Muscle layer of duodenum (tissue), 2 donors: ENCODE data around the gene FRMD1.

Experiments
- H3K27ac ChIP-seq: one replicate; pipeline ENCODE4 v1.7.0; 2013; ENCODE audit warnings: mild to moderate bottlenecking, low read length
- H3K27me3 ChIP-seq: one replicate; pipeline ENCODE4 v1.7.0; 2013; ENCODE audit warnings: low read depth, mild to moderate bottlenecking, control low read depth, low read length
- H3K36me3 ChIP-seq, 2 donors: one replicate each; pipeline ENCODE4 v1.7.0; 2013; ENCODE audit warnings: low read length in 2 of 2, control low read depth in 1 of 2, mild to moderate bottlenecking in 1 of 2; ENCODE audit not compliant: insufficient read depth in 2 of 2, control insufficient read depth in 1 of 2
- H3K4me1 ChIP-seq, 2 donors: one replicate each; pipeline ENCODE4 v1.7.0; 2013; ENCODE audit warnings: low read length in 2 of 2, mild to moderate bottlenecking in 2 of 2, control low read depth in 1 of 2, moderate library complexity in 1 of 2; ENCODE audit not compliant: insufficient read depth in 2 of 2, control insufficient read depth in 1 of 2
- H3K4me3 ChIP-seq, 2 donors: one replicate each; pipeline ENCODE4 v1.7.0; 2013; ENCODE audit warnings: low read length in 2 of 2, low read depth in 1 of 2, mild to moderate bottlenecking in 1 of 2
- H3K9me3 ChIP-seq, 2 donors: one replicate each; pipeline ENCODE4 v1.7.0; 2013; ENCODE audit warnings: low read length in 2 of 2, control low read depth in 1 of 2, mild to moderate bottlenecking in 1 of 2; ENCODE audit not compliant: control insufficient read depth in 1 of 2
- donor health status: healthy.

The FRMD1 gene

GRCh38 chr6:168078943-168079405 lies at the start of gene FRMD1:
FRMD1 (minus strand) TSS chr6:168079212; CDS start chr6:168079094, 118 bp downstream.
- H3K4me1 ChIP-seq = no peaks in the 10 kb centered on the region
- H3K36me3 ChIP-seq = no peaks in the 10 kb centered on the region
- no peak within 1 kb of the TSS for H3K4me3 ChIP-seq
- no peaks in the 10 kb centered on the region for H3K9me3 ChIP-seq
- H3K27ac ChIP-seq = no peak within 1 kb of the TSS
- H3K27me3 ChIP-seq = no peaks in the 10 kb centered on the region

DNA sequence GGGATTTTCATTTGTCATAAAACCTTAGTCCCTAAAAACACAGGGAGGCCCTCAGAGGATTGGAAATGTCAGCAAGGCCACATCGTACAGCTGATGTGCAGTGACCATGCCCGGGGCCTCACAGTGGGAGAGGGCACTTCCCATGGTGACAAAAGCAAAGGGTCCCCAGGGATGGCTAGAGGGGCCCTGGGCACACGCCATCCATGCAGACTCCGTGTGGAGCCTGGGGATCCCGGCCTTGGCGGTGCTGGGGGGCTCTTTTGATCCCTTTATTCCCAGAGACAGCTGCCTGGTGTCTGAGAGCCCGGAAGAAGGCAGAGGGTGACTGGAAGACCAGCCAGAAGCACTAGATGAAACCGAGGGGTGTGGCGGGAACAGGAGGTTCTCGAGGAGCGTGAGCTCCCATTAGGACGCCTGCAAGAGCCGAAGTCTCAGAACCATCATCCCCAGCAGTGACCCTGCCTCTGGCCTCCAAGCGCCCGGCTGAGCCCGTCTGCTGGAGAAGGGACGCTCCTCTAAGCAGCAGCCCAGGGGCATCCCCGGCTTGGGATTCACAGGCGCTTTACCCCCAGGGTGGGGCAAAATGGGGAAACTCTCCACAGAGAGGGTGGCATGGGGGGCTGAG lies 49.1 kb upstream of the FRMD1 start:
- no peaks in the 10 kb centered on the region for H3K9me3 ChIP-seq
- no peak overlapping the region for H3K4me3 ChIP-seq
- H3K36me3 ChIP-seq = no peaks in the 10 kb centered on the region
- H3K27me3 ChIP-seq = peaks cover 5% of the 10 kb centered on the region
- H3K4me1 ChIP-seq = peaks cover 0 to 5% of the 10 kb centered on the region in 2 donors
- H3K27ac ChIP-seq = no peak overlapping the region

DNA sequence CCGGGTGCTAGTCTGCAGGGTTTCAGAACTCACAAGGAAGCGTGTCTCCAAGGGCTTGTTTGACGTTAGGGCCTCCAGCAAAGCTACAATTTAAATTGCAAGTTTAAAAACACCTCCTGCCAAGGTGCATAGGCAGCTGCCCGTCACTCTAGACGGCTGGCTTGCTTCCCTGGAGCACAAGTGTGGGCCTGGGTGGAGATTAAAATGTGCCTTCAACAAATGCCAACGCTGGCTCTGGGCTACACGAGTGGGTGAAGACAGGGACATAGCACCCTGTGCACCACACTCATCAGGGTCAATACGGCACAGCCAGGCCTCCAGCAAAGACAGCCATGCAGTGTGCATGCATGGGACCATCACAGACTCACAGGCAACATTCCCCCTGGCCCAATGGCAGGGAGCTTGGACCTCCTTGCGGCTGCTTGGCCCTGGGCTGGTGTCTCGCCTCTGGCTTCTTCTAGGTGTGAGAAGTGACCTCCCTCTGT lies 48.4 kb upstream of the FRMD1 start:
- Histone ChIP-seq H3K27me3 (peaks cover 4% of the 10 kb centered on the region), H3K4me1 (no peaks in the 10 kb centered on the region), H3K36me3 (no peaks in the 10 kb centered on the region), H3K4me3 (no peak overlapping the region), H3K9me3 (no peaks in the 10 kb centered on the region), H3K27ac (no peak overlapping the region)

- H3K36me3 ChIP-seq = no peaks in the 10 kb centered on the region
- no peak overlapping the region for H3K27ac ChIP-seq
- H3K27me3 ChIP-seq = no peaks in the 10 kb centered on the region
- H3K4me1 ChIP-seq = no peaks in the 10 kb centered on the region
- no peaks in the 10 kb centered on the region for H3K9me3 ChIP-seq
- no peak overlapping the region for H3K4me3 ChIP-seq
Observed at GRCh38 chr6:168126566-168127383, 47.8 kb upstream of the FRMD1 start.

DNA sequence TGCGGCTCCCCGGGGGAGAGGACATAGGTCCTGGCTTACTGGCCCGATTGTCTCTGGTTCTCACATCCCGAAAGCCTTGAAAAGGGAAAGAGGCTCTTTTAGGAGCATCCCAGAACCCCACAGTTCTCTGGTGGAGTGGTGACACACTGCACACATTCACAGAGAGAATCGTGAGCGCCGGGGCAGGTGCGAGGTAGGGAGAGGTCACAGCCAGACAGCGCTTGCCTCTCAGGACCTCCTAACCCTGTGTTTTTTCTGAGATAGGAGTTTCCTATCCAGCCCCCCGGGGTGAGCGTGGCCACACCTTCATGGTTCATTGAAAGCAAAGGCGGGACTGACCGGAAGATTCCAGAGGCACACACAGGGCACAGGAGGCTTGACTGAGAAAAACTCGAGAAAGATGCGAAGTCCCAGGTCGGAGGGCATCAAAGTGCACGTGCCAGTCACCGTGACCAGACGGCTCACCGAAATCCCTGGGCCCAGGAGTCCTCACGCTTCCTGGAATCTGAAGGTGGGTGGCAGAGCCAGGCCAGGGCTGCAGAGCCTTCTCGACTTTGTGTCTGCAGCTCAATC lies 46.5 kb upstream of the FRMD1 start:
- H3K4me3 ChIP-seq = no peak overlapping the region
- no peak overlapping the region for H3K27ac ChIP-seq
- H3K27me3 ChIP-seq = no peaks in the 10 kb centered on the region
- no peaks in the 10 kb centered on the region for H3K4me1 ChIP-seq
- H3K36me3 ChIP-seq = no peaks in the 10 kb centered on the region
- no peaks in the 10 kb centered on the region for H3K9me3 ChIP-seq

- H3K4me3 ChIP-seq = no peak overlapping the region
- no peak overlapping the region for H3K27ac ChIP-seq
- H3K36me3 ChIP-seq = no peaks in the 10 kb centered on the region
- H3K4me1 ChIP-seq = no peaks in the 10 kb centered on the region
- no peaks in the 10 kb centered on the region for H3K9me3 ChIP-seq
- H3K27me3 ChIP-seq = no peaks in the 10 kb centered on the region
Observed at GRCh38 chr6:168124921-168125320, 45.9 kb upstream of the FRMD1 start.

- Histone ChIP-seq H3K27me3 (no peaks in the 10 kb centered on the region), H3K4me1 (no peaks in the 10 kb centered on the region), H3K36me3 (no peaks in the 10 kb centered on the region)
Observed at GRCh38 chr6:168124158-168124557, 45.1 kb upstream of the FRMD1 start.

GRCh38 chr6:168123165-168123911 lies 44.3 kb upstream of the FRMD1 start:
- Histone ChIP-seq H3K9me3 (no peaks in the 10 kb centered on the region), H3K27ac (no peak overlapping the region), H3K4me1 (no peaks in the 10 kb centered on the region), H3K36me3 (no peaks in the 10 kb centered on the region), H3K27me3 (no peaks in the 10 kb centered on the region), H3K4me3 (no peak overlapping the region)

More at GRCh38 chr6:168124158-168124557, 45.1 kb upstream of the FRMD1 start:
- no peaks in the 10 kb centered on the region for H3K9me3 ChIP-seq
- H3K4me3 ChIP-seq = no peak overlapping the region
- H3K27ac ChIP-seq = no peak overlapping the region

DNA sequence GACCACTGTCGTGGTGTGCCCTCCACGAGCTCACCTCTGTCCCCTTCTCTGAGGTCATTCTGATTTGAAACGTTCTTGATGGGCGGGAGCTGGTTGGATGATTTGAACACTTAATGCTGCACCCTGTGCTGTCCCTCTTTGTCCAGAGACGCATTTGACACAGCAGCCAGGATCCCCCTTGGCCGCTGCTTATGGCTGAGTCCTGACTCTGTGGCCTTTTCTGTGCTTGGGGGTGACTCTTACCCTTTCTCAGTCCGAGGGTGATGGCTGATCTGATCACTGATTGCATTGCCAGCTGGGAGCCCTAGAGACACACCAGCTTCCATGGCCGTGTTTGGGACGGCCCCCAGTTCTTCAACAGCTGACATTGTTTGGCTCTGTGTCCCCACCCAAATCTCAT lies 43.5 kb upstream of the FRMD1 start:
- Histone ChIP-seq H3K4me3 (no peak overlapping the region), H3K36me3 (no peaks in the 10 kb centered on the region), H3K9me3 (no peaks in the 10 kb centered on the region), H3K27me3 (no peaks in the 10 kb centered on the region), H3K4me1 (no peaks in the 10 kb centered on the region), H3K27ac (no peak overlapping the region)

GRCh38 chr6:168122011-168122410 lies 43.0 kb upstream of the FRMD1 start:
- no peak overlapping the region for H3K27ac ChIP-seq
- H3K27me3 ChIP-seq = no peaks in the 10 kb centered on the region
- no peaks in the 10 kb centered on the region for H3K4me1 ChIP-seq
- H3K9me3 ChIP-seq = no peaks in the 10 kb centered on the region
- H3K4me3 ChIP-seq = no peak overlapping the region
- H3K36me3 ChIP-seq = no peaks in the 10 kb centered on the region

DNA sequence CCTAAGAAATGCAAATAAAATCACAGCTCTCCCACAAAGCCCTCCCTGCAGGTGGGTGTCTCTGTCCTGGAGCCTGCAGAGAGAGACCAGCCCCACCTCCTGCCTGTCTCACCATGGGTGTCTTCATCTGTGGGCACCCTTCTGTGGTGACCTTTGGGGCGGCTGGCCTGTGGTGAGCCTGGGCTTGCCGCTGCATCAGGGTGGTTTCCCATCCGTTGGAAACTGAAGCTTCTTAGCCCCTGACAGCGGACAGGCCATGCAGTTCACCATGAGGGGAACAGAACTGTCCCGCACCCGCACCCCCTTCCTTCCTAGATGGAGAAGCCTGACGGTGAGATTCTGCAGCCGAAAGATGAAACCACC lies 42.3 kb upstream of the FRMD1 start:
- Histone ChIP-seq H3K4me1 (no peaks in the 10 kb centered on the region), H3K9me3 (no peaks in the 10 kb centered on the region), H3K36me3 (no peaks in the 10 kb centered on the region), H3K4me3 (no peak overlapping the region), H3K27ac (no peak overlapping the region), H3K27me3 (no peaks in the 10 kb centered on the region)
